BE2C (cell line): ENCODE measurements around the gene LLPH.

Experiments
- DNase-seq: peaks from one replicate; pipeline ENCODE4 v3.0.0-alpha.2; 2020
- H3K27me3 ChIP-seq: fragments of 250-450 bp; sonication (Bioruptor Pico); 2 replicates; pipeline ENCODE4 v1.5.1; 2020; ENCODE audit warnings: mild to moderate bottlenecking
- H3K36me3 ChIP-seq: fragments of 250-450 bp; sonication (Bioruptor Pico); 2 replicates; pipeline ENCODE4 v1.5.1; 2020; ENCODE audit warnings: mild to moderate bottlenecking
- H3K4me1 ChIP-seq: fragments of 250-450 bp; sonication (Bioruptor Pico); 2 replicates; pipeline ENCODE4 v1.5.1; 2020
- H3K4me3 ChIP-seq: 2 replicates; pipeline ENCODE4 v1.5.1; 2011; ENCODE audit warnings: low read depth, low read length
- H3K9me3 ChIP-seq: fragments of 250-450 bp; sonication (Bioruptor Pico); 2 replicates; pipeline ENCODE4 v1.5.1; 2020
- TF ChIP-seq, protein P1 (sequence below): IDR thresholded peaks from 2 replicates; pipeline ENCODE4 v1.5.1; 2012; ENCODE audit warnings: mild to moderate bottlenecking, low read depth, low read length

LLPH gene

DNA sequence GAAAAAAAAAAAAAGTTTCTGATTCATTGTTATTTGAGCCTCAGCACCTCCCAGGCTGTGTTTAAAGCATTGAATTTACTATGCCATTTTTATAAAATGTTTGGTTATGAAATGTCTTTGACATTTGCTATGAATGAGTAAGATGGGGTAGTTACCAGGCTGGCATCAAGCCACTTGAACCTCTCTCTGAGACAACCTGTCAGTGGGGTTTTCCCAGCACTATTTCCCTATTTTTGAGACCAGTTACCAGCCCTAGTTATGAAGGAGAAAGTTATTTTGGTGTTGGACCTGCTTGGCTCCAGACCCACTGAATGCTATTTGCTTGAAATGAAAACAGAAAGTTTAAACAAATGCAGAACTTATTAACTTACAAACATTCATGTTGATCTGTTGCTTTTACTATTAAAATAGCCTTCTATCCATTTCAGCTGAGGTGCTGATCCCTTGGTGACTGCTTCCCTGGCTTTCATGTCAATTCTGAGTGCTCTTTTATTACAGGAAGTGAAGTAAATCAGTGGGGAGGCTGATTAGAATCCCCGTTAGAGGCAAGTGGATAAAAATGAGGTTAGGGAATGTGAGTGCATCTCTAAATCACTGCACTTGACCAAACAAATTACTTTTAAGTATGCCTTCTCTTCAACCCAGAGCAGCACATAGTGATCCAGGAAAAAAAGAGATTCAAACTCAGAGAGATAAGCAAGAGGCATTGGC lies 37.8 kb downstream of the LLPH start:
- Histone ChIP-seq H3K9me3 (no peaks in the 10 kb centered on the region), H3K27me3 (no peaks in the 10 kb centered on the region; the same call in 1 of the 2 replicates), H3K4me3 (no peak overlapping the region), H3K36me3 (no peaks in the 10 kb centered on the region), H3K4me1 (no peaks in the 10 kb centered on the region)
- no peak for DNase-seq
- TF ChIP-seq, protein P1, sequence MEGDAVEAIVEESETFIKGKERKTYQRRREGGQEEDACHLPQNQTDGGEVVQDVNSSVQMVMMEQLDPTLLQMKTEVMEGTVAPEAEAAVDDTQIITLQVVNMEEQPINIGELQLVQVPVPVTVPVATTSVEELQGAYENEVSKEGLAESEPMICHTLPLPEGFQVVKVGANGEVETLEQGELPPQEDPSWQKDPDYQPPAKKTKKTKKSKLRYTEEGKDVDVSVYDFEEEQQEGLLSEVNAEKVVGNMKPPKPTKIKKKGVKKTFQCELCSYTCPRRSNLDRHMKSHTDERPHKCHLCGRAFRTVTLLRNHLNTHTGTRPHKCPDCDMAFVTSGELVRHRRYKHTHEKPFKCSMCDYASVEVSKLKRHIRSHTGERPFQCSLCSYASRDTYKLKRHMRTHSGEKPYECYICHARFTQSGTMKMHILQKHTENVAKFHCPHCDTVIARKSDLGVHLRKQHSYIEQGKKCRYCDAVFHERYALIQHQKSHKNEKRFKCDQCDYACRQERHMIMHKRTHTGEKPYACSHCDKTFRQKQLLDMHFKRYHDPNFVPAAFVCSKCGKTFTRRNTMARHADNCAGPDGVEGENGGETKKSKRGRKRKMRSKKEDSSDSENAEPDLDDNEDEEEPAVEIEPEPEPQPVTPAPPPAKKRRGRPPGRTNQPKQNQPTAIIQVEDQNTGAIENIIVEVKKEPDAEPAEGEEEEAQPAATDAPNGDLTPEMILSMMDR: no peak

DNA sequence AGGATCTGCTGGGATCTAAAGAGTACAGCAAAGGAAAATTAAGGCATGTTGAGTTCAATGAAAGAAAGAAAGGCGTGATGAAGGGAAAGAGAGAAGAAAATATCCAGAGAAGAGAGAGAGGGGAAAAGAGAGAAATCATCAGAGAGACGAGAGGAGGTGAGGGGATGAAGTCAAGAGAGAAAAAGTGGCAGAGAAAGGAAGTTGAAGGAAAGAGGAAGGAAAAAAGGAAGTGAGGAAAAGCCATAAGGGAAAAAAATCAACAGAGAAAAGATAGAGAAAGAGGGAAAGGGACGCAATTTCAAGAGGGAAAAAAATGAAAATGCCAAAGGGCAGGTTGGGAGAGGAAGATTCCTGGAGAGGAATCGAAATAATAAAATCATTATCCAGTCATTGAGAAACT lies 40.4 kb downstream of the LLPH start:
- TF ChIP-seq, protein P1: no peak
- no peak for DNase-seq
- Histone ChIP-seq H3K27me3 (no peaks in the 10 kb centered on the region; the same call in 1 of the 2 replicates), H3K36me3 (no peaks in the 10 kb centered on the region), H3K9me3 (no peaks in the 10 kb centered on the region), H3K4me1 (no peaks in the 10 kb centered on the region), H3K4me3 (no peak overlapping the region)

DNA sequence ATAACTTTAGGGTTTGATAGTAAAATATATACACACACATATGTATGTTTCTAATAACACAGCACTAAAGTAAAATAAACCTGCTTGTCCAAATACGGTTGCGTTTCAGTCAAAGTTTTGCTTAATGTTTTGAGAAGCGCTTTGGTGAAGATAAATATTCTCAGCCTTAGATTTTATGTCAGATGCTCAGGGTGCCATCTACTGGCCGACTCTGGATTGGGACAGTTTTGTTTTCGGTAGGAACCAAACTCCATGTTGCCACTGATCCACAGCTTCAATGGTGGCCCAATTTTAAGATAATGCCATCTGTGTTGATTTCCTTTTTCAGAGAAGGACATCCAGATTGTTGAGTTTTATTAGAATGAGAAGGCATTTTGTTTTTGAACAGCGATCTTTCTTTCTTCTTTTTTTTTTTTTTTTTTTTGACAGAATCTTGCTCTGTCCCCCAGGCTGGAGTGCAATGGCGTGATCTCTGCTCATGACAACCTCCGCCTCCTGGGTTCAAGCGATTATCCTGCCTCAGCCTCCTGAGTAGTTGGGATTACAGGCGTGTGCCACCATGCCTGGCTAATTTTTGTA lies 43.1 kb downstream of the LLPH start:
- DNase-seq: peak; percentile 48
- H3K36me3 ChIP-seq: no peaks in the 10 kb centered on the region
- TF ChIP-seq, protein P1: peak; percentile 84
- no peaks in the 10 kb centered on the region for H3K9me3 ChIP-seq
- no peaks in the 10 kb centered on the region for H3K27me3 ChIP-seq
- H3K4me1 ChIP-seq: no peaks in the 10 kb centered on the region
- no peak overlapping the region for H3K4me3 ChIP-seq

DNA sequence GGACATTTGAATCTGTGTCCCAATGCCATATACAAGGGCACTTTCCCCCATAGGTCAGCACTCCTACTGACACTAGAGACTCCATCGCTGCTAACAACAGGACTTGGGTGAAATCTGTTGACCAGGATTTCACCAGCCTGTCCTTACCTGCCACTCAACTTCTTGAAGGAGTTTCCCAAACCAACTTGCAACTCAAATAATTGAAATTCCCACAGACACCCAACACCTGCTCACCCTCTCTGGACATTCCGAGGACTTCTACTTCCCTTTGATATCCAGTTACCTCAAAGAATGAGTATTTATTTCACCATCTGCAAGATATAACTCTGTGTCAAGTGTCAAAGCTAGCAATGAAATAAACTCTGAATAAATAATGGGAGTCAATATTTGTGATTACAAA lies 44.6 kb downstream of the LLPH start:
- TF ChIP-seq, protein P1: no peak
- H3K36me3 ChIP-seq: no peaks in the 10 kb centered on the region
- H3K27me3 ChIP-seq: no peaks in the 10 kb centered on the region
- no peak overlapping the region for H3K4me3 ChIP-seq
- H3K9me3 ChIP-seq: no peaks in the 10 kb centered on the region
- DNase-seq: no peak
- H3K4me1 ChIP-seq: no peaks in the 10 kb centered on the region

DNA sequence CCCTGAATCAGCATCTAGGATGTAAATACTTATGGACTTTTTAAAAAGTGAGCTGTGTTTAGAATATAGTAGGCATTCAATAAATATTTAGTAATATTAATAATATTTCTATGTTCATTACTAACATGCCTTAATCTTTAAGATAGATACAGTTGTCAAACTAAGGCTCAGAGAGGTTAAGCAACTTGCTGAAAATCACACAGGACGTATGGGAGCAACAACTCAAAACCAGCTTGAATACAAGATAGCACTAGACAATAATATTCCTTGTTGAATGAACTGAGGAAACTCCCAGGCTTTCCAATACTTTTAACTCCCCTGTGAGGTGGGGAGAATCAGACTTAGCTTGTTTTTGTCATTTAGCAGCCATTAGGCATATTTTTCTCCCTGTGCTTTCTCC lies 45.3 kb downstream of the LLPH start:
- TF ChIP-seq, protein P1: no peak
- no peaks in the 10 kb centered on the region for H3K4me1 ChIP-seq
- no peak for DNase-seq
- H3K27me3 ChIP-seq: no peaks in the 10 kb centered on the region
- no peaks in the 10 kb centered on the region for H3K9me3 ChIP-seq
- H3K36me3 ChIP-seq: no peaks in the 10 kb centered on the region
- H3K4me3 ChIP-seq: no peak overlapping the region

DNA sequence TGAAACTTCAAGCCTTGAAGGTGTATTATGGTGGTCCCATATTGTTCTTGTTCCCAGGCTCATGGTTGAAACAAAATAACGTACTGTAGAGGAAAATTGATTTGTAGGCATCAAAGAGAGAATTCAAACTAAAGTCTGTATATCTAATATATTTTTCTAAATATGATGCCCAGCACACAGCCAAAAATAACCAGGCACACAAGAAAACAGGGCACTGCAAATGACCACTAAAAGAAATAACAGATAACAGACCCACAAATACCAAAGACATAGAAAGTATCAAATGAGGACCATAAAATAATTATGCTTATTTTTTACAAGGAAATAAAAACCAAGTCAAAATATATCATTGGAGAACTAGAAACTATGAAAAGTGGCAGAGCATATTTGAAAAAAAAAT lies 46.8 kb downstream of the LLPH start:
- H3K4me1 ChIP-seq: no peaks in the 10 kb centered on the region
- DNase-seq: no peak
- no peaks in the 10 kb centered on the region for H3K27me3 ChIP-seq
- no peaks in the 10 kb centered on the region for H3K9me3 ChIP-seq
- H3K36me3 ChIP-seq: no peaks in the 10 kb centered on the region
- H3K4me3 ChIP-seq: no peak overlapping the region
- TF ChIP-seq, protein P1: no peak
